ENCODE results near the gene SF3B5.

DNA sequence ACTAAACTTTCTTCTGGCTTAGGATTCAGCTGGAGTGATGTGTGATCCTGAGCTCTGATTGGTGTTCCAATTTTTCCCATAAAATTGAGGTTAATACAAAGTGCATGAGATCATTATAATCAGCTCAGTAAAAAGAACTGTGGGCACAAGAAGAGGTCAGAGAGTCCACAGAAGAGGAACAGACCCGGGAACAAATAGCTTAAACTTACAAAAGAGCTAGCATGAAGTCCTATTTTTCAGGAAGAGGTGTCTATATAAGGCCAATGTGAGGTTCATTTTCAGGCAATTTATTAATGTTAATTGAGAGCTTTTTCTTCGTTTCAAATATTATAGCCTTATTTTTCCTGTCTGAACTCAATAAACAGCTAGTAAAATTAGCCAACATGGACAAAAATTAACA is 28.0 kb upstream of the SF3B5 start:
- TF ChIP-seq SIN3B (IDR thresholded peaks at IDR 0.05; ENCODE audit: low read depth): no peak
- TF ChIP-seq TCF3 (CRISPR knock-in tag; IDR thresholded peaks at IDR 0.05): no peak
- TF ChIP-seq ZNF277 (CRISPR knock-in tag; IDR thresholded peaks at IDR 0.05; ENCODE audit: borderline replicate concordance): no peak
- TF ChIP-seq, protein P1, sequence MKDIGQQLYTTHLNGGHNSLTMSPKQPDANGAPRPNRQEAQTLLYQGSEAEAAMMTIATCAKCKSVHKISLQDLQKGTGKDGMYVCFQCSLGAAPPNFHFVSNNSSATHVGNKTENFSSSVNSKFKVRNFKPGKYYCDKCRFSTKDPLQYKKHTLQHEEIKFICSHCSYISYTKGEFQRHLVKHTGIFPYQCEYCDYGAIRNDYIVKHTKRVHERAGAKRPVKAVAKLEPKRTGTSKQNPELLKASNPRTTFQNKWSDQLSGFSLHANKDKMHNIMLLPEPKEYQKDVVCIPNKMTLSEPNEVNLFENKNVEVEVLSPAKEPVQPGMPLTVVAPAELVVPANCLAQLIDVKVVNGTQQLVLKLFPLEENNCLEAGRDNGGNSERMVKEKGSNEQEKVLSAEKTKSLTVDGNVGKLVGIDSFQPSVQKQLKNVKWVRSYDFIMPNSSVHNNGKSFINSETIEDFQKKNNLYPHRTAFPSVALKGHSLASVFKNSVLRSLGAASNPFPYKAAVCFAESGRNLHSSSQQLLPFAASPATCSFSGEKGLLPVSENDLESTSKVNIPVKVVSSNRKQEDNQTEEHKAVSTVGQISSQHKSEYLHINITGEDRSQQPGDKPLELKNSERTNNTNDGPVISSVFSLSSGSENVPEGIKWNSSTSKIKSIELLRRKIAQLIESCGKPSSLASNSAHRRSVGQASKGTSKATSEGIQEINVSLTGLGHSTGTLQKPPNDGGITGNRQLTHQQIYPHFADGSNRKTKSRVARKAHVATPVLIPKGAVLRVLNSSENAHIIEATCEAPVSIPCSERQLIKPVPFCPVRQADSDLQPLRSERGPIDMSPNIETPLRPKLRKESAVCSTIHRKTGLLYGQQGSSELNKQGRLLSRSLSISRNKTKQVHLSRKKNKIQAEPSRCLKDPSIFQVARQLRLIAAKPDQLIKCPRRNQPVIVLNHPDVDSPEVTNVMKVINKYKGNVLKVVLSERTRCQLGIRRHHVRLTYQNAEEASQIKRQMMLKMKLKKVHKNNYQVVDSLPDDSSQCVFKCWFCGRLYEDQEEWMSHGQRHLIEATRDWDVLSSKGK (CRISPR knock-in tag; IDR thresholded peaks at IDR 0.05): no peak
- TF ChIP-seq CTCF (IDR thresholded peaks at IDR 0.05 in 2 of 3, conservative IDR thresholded peaks at IDR 0.05 in 1 of 3; ENCODE audit: insufficient read depth in 2 of 3, low read depth in 1 of 3, low read length in 3 of 3): no peak
- no peak for TF ChIP-seq BACH1 (tag; IDR thresholded peaks at IDR 0.05)
- TF ChIP-seq COPS2 (conservative IDR thresholded peaks at IDR 0.05): no peak
- TF ChIP-seq ZKSCAN8 (CRISPR knock-in tag; IDR thresholded peaks at IDR 0.05): no peak
- no peak for TF ChIP-seq PYGO2 (tag; IDR thresholded peaks at IDR 0.05)
- no peak for TF ChIP-seq RAD21 (CRISPR knock-in tag; conservative IDR thresholded peaks at IDR 0.05 in 1 of 2, IDR thresholded peaks at IDR 0.05 in 1 of 2)
- TF ChIP-seq HNRNPLL (IDR thresholded peaks at IDR 0.05; ENCODE audit: low read depth, low read length, poor library complexity, severe bottlenecking): no peak
- TF ChIP-seq POLR2A (conservative IDR thresholded peaks at IDR 0.05): no peak
- TF ChIP-seq ZBTB9 (CRISPR knock-in tag; IDR thresholded peaks at IDR 0.05): no peak
